ENCODE measurements around the gene ISLR.

Gene ISLR

DNA sequence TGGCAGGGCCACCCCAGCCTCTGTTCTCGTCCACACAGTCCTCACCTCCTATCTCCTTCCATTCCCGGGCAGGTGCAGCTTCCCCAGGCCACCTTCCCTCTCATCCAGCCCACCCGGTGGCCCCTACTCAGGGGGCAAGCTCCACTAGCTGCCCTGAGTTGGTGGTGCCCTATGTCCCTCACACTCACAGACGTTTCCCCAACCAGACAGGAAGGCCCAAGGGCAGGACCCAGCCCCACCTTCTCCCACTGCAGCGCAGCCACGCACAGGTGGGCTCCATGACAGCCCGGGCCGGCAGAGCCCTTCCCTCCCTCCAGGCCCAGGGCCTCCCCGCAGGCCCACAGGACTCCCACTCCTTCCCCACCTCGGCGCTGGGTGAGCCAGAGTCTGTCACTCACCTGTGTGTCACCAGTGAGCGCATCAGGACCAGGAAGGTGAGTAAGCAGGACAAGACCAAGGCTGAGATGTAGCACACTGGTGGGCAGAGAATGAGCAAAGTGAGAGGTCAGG lies 11.1 kb downstream of the ISLR start:
- POLR2A ChIA-PET: interaction anchor here (0.6 to 1.3 kb wide), 3 partner anchors 9 to 57 kb away, joined by 4 to 5 read pairs (median 4); partner anchors contain the start of gene STRA6
- CTCF ChIA-PET: interaction anchor here (1.1 kb wide), 1 partner anchor 123 kb away, joined by 3 read pairs; no protein-coding TSS in a partner anchor
- Histone ChIP-seq H3K4me3 (ENCODE audit: low read depth, low read length) (no peak overlapping the region), H3K9me3 (ENCODE audit: control insufficient read depth, insufficient read depth, low read depth, low read length) (no peaks in the 10 kb centered on the region), H3K4me1 (ENCODE audit: control insufficient read depth, insufficient read depth, low read length) (no peaks in the 10 kb centered on the region), H3K36me3 (ENCODE audit: control insufficient read depth in 2 of 2, insufficient read depth in 1 of 2, low read length in 2 of 2) (peaks cover 0 to 8% of the 10 kb centered on the region in 2 experiments; a peak in 1 of 3 replicates), H3K27ac (ENCODE audit: extremely low read depth, low read depth, low read length) (no peak overlapping the region)
- TF ChIP-seq, protein P1, sequence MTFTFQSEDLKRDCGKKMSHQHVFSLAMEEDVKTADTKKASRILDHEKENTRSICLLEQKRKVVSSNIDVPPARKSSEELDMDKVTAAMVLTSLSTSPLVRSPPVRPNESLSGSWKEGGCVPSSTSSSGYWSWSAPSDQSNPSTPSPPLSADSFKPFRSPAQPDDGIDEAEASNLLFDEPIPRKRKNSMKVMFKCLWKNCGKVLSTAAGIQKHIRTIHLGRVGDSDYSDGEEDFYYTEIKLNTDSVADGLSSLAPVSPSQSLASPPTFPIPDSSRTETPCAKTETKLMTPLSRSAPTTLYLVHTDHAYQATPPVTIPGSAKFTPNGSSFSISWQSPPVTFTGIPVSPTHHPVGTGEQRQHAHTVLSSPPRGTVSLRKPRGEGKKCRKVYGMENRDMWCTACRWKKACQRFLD (tag by site-specific recombination; IDR thresholded peaks at IDR 0.05): no peak
- TF ChIP-seq, protein P2, sequence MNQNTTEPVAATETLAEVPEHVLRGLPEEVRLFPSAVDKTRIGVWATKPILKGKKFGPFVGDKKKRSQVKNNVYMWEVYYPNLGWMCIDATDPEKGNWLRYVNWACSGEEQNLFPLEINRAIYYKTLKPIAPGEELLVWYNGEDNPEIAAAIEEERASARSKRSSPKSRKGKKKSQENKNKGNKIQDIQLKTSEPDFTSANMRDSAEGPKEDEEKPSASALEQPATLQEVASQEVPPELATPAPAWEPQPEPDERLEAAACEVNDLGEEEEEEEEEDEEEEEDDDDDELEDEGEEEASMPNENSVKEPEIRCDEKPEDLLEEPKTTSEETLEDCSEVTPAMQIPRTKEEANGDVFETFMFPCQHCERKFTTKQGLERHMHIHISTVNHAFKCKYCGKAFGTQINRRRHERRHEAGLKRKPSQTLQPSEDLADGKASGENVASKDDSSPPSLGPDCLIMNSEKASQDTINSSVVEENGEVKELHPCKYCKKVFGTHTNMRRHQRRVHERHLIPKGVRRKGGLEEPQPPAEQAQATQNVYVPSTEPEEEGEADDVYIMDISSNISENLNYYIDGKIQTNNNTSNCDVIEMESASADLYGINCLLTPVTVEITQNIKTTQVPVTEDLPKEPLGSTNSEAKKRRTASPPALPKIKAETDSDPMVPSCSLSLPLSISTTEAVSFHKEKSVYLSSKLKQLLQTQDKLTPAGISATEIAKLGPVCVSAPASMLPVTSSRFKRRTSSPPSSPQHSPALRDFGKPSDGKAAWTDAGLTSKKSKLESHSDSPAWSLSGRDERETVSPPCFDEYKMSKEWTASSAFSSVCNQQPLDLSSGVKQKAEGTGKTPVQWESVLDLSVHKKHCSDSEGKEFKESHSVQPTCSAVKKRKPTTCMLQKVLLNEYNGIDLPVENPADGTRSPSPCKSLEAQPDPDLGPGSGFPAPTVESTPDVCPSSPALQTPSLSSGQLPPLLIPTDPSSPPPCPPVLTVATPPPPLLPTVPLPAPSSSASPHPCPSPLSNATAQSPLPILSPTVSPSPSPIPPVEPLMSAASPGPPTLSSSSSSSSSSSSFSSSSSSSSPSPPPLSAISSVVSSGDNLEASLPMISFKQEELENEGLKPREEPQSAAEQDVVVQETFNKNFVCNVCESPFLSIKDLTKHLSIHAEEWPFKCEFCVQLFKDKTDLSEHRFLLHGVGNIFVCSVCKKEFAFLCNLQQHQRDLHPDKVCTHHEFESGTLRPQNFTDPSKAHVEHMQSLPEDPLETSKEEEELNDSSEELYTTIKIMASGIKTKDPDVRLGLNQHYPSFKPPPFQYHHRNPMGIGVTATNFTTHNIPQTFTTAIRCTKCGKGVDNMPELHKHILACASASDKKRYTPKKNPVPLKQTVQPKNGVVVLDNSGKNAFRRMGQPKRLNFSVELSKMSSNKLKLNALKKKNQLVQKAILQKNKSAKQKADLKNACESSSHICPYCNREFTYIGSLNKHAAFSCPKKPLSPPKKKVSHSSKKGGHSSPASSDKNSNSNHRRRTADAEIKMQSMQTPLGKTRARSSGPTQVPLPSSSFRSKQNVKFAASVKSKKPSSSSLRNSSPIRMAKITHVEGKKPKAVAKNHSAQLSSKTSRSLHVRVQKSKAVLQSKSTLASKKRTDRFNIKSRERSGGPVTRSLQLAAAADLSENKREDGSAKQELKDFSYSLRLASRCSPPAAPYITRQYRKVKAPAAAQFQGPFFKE (tag by site-specific recombination; IDR thresholded peaks at IDR 0.05; ENCODE audit: borderline replicate concordance): 0 out of 2 replicates have a peak, but pooled peaks have one; percentile 60
- peak; percentile 18; the same call in 1 of the 2 replicates for TF ChIP-seq ZNF600 (tag by site-specific recombination; IDR thresholded peaks at IDR 0.05)
- peak; percentile 35; the same call in 1 of the 2 replicates for TF ChIP-seq EGR2 (tag by site-specific recombination; IDR thresholded peaks at IDR 0.05; ENCODE audit: low read depth)
- no peak for TF ChIP-seq RBAK (tag by site-specific recombination; IDR thresholded peaks at IDR 0.05)
- TF ChIP-seq, protein P3, sequence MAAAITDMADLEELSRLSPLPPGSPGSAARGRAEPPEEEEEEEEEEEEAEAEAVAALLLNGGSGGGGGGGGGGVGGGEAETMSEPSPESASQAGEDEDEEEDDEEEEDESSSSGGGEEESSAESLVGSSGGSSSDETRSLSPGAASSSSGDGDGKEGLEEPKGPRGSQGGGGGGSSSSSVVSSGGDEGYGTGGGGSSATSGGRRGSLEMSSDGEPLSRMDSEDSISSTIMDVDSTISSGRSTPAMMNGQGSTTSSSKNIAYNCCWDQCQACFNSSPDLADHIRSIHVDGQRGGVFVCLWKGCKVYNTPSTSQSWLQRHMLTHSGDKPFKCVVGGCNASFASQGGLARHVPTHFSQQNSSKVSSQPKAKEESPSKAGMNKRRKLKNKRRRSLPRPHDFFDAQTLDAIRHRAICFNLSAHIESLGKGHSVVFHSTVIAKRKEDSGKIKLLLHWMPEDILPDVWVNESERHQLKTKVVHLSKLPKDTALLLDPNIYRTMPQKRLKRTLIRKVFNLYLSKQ (tag by site-specific recombination; IDR thresholded peaks at IDR 0.05; ENCODE audit: borderline replicate concordance): no peak
- TF ChIP-seq ZNF239 (tag by site-specific recombination; IDR thresholded peaks at IDR 0.05): no peak
- TF ChIP-seq ZBTB20 (tag by site-specific recombination; IDR thresholded peaks at IDR 0.05): 0 out of 2 replicates have a peak, but pooled peaks have one; percentile 12
- TF ChIP-seq SALL2 (tag by site-specific recombination; IDR thresholded peaks at IDR 0.05; ENCODE audit: borderline replicate concordance): no peak
- TF ChIP-seq, protein P4, sequence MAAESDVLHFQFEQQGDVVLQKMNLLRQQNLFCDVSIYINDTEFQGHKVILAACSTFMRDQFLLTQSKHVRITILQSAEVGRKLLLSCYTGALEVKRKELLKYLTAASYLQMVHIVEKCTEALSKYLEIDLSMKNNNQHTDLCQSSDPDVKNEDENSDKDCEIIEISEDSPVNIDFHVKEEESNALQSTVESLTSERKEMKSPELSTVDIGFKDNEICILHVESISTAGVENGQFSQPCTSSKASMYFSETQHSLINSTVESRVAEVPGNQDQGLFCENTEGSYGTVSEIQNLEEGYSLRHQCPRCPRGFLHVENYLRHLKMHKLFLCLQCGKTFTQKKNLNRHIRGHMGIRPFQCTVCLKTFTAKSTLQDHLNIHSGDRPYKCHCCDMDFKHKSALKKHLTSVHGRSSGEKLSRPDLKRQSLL (tag by site-specific recombination; IDR thresholded peaks at IDR 0.05): no peak
- TF ChIP-seq ZNF571 (tag by site-specific recombination; IDR thresholded peaks at IDR 0.05): no peak
- peak; percentile 47; the same call in 1 of the 2 replicates for TF ChIP-seq ZFHX2 (tag by site-specific recombination; conservative IDR thresholded peaks at IDR 0.05)
- no peak for TF ChIP-seq ZNF610 (tag by site-specific recombination; IDR thresholded peaks at IDR 0.05; ENCODE audit: borderline replicate concordance)

All from HEK293 (cell line).